ENCODE data around the gene PEX11B. TPM values are rescaled to one million over a fixed set of nuclear protein-coding genes. Genes with fewer than 3 reads are reported as not detected.
A peak's percentile ranks its signal among the peaks of the same experiment; 100 is the strongest.

The PEX11B gene, protein sequence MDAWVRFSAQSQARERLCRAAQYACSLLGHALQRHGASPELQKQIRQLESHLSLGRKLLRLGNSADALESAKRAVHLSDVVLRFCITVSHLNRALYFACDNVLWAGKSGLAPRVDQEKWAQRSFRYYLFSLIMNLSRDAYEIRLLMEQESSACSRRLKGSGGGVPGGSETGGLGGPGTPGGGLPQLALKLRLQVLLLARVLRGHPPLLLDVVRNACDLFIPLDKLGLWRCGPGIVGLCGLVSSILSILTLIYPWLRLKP
- total RNA-seq: 19.1 TPM

DNA sequence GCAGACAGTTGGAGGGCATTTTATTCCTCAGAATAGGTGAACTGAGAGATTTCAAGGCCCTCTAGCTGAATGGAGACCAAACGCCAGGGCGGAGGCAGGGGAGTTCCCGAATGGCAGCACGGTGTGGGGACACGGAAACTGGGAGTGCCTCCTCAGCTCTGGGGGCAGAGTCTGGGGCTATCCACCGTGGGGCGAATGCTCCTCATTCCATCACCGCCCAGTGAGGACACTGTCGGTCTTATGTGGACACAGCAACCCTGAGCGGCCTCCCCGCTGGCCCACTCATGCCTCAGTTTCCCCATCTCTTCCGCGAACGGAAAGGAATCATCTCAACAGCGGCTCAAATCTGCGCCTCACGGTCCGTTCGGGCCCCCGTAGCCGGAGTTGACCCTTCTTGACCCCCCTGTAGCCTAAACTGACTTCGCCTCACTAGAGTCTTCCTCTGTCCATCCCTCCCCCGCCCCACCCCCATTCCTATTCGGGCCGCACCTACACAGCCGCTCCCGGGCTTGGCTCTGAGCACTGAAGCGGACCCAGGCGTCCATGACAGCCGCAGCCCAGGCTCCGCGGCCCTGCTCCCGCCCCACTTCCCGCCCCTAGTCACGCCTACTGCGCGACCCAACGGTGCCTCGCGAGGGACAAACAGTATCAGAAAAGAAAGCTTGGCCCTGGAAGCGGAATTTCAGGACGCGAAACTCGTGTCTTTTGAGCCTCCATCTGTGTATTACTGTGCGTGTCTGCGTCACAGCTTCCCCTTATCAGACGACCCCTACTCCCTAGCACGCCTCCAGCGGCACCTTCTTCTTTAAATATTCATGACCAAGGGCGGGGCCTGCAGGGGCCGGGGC is at the start of gene PEX11B:
PEX11B (minus strand) TSS at position 574 of the 848 bp plus-strand sequence; CDS start at position 545, 29 bp downstream.
- peak; percentile 89 for DNase-seq

- DNase-seq: no peak
Observed at GRCh38 chr1:145967288-145967687, 48.8 kb upstream of the PEX11B start.

DNA sequence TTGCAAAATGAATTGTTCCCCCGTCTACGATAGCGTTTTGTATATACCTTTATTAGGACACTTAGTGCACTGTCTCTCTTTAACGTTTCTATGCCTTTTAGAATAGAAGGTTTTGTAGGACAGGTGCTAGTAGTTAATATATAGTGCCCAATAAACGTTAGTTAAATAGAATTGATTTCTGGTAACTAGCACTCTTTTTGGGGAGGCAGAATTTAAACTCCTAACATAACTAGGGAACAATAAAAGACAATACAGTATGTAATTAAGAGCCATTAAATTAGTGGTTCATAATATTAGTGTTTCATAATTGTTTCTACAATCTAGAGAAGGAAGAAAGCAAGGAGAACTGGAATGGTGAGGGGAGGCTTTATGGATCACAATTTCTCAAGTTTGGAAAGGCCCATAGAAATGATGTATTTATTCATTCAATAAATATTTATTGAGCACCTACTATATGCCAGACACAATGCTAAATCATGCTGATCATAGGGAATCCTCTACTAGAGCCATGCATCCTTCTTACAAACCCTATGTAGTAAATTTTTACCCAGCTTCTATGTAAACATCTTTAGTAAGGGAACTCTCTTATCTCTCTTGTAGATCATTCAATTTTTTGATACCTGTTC is 46.7 kb upstream of the PEX11B start:
- DNase-seq: no peak

- peak; percentile 90 for DNase-seq
Observed at GRCh38 chr1:145964328-145965118, 46.0 kb upstream of the PEX11B start, which contains the start of the genes ANKRD34A and POLR3GL. TSS of gene ANKRD34A (minus strand) at chr1:145964575. CDS start at chr1:145961759, 2,816 bp downstream. TSS of gene POLR3GL (plus strand) at chr1:145964690. CDS start at chr1:145974866, 10,176 bp downstream.

DNA sequence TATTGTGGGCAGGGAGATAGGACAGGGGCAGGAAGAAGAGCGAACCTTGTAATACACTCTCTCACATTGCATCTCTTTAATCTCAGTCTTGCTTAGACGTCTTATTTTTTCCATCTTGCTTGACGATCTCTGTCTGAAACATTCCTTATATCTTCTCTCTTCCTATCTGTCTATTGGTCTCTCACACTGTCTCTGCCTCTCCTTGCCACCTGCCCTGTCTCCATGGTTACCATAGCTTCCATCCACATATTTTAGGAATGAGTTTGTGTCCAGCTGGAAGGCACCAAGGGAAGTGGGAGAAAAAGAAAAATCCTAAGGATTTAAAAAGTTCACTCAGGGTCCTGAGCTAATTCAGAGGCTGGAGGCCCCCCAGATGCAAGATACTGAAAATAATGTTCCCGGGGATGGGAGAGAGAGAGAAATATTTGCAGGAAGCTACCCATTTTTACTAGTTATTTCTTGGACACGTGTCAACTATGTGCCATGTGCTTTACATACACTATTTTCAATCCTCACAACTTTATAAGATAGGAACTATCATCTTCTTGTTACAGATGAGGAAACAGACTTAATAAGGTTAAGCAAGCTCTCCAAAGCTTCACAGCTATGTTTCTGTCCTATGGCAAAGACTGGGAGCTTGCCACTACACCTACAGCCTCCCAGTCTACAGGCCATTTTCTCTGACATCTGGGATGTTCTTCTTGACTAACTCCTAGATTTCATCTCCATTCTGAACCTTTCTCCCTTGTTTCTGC is 44.9 kb upstream of the PEX11B start:
- DNase-seq: no peak

- DNase-seq: no peak
Observed at GRCh38 chr1:145962157-145963102, 43.9 kb upstream of the PEX11B start.

- no peak for DNase-seq
Observed at GRCh38 chr1:145961425-145962156, 43.1 kb upstream of the PEX11B start.

DNA sequence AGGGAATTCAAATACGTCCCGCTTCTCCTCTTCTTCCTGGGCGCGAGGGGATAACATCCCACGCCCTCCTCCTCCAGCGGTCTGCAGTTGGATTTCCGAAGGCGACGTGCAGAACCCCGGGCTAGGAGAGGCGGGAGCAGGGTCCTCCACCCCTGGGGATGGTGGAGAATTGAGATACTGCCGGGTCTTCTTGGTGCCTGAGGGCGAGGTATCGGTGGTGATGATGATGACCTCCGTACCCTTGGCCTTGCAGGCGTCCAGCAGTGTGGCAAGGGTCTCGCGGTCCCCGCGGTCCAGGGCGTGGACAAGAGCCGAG is 42.5 kb upstream of the PEX11B start:
- DNase-seq: no peak

DNA sequence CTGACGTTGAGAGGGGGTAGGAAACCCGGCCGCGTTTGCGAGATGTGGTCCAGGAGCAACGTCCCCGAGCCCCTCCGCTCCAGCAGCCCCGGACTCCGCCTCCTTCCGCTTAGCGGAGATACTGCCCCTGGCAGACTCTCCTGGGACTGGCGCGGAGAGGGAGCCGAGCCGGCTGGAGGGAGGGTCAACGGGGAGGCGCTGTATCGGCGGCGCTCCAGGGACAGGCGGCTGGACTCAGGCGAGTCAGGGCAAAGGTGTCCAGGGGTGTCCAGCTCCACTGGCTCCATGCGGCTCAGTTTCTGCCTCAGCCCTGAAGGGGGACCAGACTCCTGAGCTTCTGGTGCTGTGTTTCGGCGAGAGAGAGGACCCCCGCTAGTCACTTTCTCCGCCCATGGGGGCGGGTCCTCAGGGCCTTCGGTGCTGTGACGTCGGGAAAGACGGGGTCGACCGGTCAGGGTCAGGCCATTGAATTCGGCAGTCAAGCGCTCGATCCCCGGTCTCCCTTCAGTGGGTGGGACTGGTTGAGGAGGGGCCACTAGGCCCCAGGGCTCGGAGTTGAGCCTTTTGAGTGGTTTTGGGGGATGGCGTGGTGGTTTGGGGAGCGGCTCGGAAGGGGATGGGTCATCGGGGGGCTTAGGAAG is 42.1 kb upstream of the PEX11B start:
- DNase-seq: peak; percentile 35

- no peak for DNase-seq
Observed at GRCh38 chr1:145959957-145960467, 41.5 kb upstream of the PEX11B start.

GRCh38 chr1:145959333-145959732 is 40.8 kb upstream of the PEX11B start:
- DNase-seq: no peak

DNA sequence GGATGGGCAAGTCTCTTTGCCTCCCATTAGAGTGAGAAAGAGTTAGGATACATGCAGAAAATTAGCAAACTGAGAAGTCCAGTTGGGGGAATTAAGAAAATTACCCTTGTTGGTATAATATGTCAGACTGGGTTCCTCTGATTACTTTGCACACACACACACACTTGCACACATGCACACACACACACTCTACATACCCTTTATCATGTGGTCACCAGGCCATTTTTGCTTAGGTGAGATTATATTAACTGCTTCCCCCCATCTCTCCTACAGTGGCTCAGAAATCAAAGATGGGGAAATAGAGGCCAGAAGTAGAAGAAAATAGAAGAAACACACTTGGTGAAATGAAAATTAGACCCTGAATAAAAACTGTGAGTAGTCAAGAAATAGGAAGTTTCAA is 40.2 kb upstream of the PEX11B start:
- DNase-seq: no peak

DNA sequence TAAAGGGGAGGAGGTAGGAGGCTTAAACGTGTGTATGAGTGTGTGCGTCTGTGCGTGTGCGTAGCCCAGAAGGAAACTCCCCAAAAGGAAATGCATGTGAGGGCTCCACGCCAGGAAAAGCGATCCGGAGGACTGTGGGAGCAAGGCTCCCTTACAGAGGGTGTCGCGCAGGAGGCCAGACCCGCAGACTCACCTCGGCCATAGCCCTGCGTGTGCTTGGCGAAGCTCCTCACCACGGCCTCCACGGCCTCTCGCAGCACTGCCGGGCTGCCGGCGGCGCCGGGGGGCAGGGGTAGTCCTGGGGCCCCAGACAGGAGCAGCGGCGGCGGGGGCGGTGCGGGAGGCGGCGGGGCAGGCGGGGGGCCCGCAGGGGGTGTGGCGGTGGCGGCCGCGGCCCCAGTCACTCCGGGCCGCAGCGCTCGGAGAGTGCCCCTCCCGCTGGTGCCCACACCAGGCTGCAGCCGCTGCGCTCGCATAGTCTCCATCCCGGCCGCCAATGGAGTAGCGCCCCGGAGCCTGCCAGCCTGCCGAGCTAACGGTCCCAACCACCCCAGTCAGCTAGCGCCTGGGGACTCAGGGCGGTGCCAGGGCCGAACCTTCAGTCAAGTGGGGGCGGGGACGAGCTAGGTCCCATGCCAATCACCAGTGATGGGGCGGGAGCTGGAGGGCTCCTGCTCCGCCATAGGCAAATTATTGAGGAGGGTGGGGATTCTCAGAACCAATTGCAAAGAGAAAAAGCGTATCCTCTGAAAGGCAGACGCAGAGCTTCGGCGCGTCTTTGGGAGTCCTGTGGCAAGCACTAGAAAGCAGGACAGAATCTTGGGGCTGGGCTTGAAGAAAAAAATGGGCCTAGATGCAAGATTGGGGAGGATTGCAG is 39.2 kb upstream of the PEX11B start, which contains the start of gene LIX1L:
LIX1L (minus strand) TSS at position 575 of the 877 bp plus-strand sequence; CDS start at position 485, 90 bp downstream.
- peak; percentile 97 for DNase-seq

GRCh38 chr1:145956781-145957442 is 38.4 kb upstream of the PEX11B start:
- DNase-seq: peak; percentile 35

GRCh38 chr1:145956361-145956760 is 37.8 kb upstream of the PEX11B start:
- DNase-seq: no peak

DNA sequence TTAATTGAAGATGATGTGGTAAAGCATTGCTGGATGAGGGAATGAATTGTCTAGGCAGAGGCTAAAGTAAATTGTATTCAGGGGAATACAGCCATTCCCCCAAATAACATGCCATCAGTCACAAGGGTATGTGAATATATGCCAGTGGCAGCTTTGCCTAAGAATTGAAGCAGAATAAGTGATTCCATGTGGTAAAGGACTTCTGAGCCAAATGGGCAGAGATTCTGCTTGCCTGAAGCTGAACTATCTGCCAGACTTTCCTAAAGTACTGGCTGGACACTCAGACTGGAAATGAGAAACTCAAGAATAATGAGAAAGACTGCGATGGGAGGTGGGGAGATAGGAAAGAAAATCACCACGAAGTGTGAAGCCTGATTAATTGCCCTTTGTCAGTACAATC is 36.9 kb upstream of the PEX11B start:
- no peak for DNase-seq

- no peak for DNase-seq
Observed at GRCh38 chr1:145953861-145954260, 35.3 kb upstream of the PEX11B start.

Data from skin of body (tissue), 2 donors.